ENCODE measurements around the gene FABP1.

DNA sequence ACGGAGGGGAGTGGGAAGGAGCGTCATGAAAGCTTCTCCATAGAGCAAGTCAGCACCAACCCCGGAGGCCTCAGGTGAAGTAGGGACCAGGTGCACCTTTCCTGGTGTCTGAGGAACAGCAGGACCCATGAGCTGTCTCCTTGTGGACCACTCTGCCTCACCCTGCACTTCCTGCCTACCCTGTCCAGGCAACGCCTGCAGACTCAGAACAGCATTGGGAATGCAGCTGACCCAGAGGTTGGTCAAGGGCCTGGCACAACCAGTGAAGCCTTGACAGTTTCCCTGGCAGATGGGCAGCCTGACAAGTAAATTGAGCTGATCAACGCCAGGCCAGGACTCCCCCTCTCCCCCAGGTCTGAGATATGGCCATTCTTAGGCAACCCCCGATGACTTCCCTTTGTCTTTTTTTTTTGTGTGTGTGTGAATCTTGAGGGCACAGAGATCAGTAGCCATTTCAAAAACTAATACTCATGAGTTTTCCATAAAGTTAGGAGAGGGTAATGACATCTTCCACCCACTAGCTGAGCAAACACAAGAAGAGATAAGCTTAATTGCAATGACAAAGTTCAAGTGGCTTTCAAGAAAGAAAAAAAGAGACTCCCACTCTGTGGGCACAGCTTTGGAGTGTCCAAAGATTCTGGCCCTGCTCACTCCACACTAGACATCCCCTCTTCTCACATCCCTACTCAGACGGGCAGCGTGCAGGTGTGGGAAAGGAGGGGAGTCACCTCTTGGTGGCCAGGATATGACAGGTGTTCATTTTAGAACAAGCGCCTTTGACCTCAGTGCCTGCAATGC, 3.5 kb upstream of the FABP1 start:
- TF ChIP-seq, protein P1, sequence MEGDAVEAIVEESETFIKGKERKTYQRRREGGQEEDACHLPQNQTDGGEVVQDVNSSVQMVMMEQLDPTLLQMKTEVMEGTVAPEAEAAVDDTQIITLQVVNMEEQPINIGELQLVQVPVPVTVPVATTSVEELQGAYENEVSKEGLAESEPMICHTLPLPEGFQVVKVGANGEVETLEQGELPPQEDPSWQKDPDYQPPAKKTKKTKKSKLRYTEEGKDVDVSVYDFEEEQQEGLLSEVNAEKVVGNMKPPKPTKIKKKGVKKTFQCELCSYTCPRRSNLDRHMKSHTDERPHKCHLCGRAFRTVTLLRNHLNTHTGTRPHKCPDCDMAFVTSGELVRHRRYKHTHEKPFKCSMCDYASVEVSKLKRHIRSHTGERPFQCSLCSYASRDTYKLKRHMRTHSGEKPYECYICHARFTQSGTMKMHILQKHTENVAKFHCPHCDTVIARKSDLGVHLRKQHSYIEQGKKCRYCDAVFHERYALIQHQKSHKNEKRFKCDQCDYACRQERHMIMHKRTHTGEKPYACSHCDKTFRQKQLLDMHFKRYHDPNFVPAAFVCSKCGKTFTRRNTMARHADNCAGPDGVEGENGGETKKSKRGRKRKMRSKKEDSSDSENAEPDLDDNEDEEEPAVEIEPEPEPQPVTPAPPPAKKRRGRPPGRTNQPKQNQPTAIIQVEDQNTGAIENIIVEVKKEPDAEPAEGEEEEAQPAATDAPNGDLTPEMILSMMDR (IDR thresholded peaks at IDR 0.05) = no peak
- TF ChIP-seq POLR2A (IDR thresholded peaks at IDR 0.05; ENCODE audit: low read depth) (no peak), EP300 (IDR thresholded peaks at IDR 0.05) (no peak), POLR2AphosphoS5 (IDR thresholded peaks at IDR 0.05) (no peak)
